ELF-1 (cell line): ENCODE measurements around the gene RPS19BP1.
"Not testable (repeated sequence)": the region's sequence is repeated elsewhere in the genome, so short reads cannot be mapped to it uniquely, and the experiment has no call there.

Source experiments
- DNase-seq: peaks from one replicate; pipeline ENCODE4 v3.0.0-alpha.2; 2016; ENCODE audit warnings: low read depth, low spot score

The RPS19BP1 gene

DNA sequence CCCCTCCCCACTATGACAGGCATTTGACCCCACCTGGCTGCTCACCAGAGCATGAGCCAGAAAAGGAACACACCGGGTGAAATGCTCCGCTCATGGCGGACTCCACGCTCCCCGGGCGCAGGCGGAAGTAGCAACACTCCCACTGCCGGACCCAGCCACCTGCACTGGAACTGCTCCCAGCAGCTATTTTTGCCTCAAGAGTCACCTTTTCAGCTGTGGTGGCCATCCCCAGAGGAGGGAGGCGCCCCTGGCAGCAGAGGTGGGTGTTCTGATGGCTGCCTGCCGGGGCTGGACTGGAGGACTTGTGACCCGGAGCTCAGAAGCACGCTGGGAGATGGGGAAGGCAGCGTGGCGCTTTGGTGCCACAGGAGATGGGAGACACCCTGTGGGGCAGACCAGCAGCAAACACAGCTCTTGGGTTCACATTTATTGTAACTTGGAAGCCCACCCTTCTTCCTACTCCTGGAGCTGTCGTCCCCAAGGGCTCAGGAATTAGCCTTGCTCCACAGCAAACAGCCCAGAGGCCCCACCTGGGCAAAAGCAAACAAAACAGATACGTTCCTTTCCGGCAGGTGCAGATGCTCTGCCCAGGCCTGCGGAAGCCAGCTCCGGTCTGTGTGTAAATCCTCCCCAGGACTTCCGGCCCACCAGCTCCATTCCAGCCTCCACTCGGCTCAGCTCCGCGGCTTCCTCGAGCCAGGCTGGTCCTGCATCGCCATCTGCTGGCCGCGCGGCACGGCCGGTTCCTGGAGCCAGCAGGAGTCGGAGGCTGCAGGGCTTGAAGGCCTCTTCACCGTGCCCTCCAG lies 3.7 kb downstream of the RPS19BP1 start:
- peak; percentile 96 for DNase-seq

GRCh38 chr22:39528080-39528661 lies 4.4 kb downstream of the RPS19BP1 start:
- peak; percentile 94 for DNase-seq

- DNase-seq = peak; percentile 62
These were observed 5.0 kb downstream of the RPS19BP1 start for GRCh38 chr22:39527481-39527961.

- peak; percentile 27 for DNase-seq
These were observed 5.8 kb downstream of the RPS19BP1 start for GRCh38 chr22:39526736-39527171.

GRCh38 chr22:39525658-39525975 lies 6.9 kb downstream of the RPS19BP1 start:
- peak; percentile 18 for DNase-seq

GRCh38 chr22:39524753-39525657 lies 7.5 kb downstream of the RPS19BP1 start:
- DNase-seq = peak; percentile 21

DNA sequence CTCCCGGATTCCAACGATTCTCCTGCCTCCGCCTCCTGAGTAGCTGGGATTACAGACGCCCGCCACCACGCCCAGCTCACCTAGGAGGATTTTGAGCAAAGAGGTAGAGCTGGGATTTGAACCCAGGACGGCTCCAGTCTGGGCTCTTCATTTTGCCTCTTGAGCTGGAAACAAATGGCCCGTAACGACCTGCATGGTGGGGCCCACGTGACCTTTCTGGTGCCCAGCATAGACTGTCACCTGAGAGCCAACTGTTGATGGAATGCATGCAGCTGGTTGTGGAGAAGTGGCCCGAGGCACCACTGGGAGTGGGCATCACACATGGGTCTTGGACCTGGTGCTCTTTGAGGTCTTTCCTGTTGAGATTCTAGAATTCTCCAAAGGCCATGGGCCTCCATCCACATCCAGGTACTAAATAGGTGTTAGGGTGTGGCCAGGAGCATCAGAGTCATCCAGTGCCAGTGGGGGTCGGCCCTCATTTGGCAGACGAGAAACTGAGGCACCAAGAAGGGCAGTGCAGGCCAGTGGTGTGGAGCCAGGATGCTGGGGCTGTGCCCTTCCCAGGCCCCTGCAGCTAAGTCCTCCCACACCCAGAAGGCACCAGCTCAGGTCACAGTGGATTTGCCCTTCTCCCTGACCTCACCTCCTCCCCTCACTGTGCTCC lies 8.3 kb downstream of the RPS19BP1 start:
- DNase-seq = peak; percentile 34

DNA sequence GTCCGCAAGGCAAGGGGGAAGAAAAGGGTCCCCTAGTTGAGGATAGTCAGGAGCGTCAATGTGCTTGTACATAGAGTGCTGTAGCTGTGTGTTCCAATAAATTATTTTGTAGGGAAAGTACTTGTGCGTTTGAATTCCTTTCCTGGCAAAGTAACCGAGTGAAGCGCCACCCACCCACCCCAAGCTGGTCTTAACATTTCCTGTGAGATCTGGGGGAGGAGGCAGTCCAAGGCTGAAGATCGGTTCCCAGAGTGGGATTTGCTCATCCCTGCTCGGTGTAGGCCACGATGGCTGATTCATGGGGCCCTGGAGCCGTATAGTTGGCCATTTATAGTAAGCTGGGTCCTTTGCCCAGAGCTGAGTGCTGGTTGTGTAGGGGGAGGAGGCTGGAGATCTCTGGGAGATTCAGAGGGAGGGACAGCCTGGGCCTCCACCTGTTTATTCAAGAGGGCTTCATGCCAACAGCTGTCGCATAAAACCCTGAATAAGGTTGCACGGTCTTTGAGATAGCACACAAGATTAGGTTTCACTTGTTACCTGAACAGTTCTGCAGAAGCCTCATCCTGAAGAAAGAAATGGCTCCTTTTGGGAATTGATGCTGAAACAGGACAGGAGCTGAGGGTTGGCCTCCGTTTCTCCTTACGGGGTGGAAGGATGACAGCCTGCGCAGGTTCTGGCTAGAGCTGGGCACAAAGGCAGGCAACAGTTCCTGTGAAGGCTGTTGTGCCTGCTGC lies 9.8 kb downstream of the RPS19BP1 start:
- DNase-seq = no peak

GRCh38 chr22:39522091-39522490 lies 10.5 kb downstream of the RPS19BP1 start:
- not testable (repeated sequence) for DNase-seq

- DNase-seq = not testable (repeated sequence)
These were observed 11.3 kb downstream of the RPS19BP1 start for GRCh38 chr22:39521106-39521885.

- peak; percentile 56 for DNase-seq
These were observed 12.1 kb downstream of the RPS19BP1 start, which contains the start of gene ATF4 for GRCh38 chr22:39520226-39521105. ATF4 (plus strand) TSS chr22:39520562; CDS start chr22:39521446, 884 bp downstream.

- DNase-seq = peak; percentile 99
These were observed 12.8 kb downstream of the RPS19BP1 start for GRCh38 chr22:39519681-39520225.

- DNase-seq = no peak
These were observed 13.4 kb downstream of the RPS19BP1 start for GRCh38 chr22:39518996-39519680.

- peak; percentile 23 for DNase-seq
These were observed 14.3 kb downstream of the RPS19BP1 start for GRCh38 chr22:39518144-39518786.

GRCh38 chr22:39517470-39517869 lies 15.1 kb downstream of the RPS19BP1 start:
- DNase-seq = no peak

- peak; percentile 32 for DNase-seq
These were observed 17.1 kb downstream of the RPS19BP1 start for GRCh38 chr22:39515266-39516050.
